C4-2B (cell line): Measurements from ENCODE around the gene ADCYAP1R1.

ENCODE experiments used
- ZFX ChIP-seq: fragments of 450-650 bp; IDR thresholded peaks from 2 replicates; pipeline ENCODE4 v1.6.1; 2017
- TF ChIP-seq, protein P1 (sequence below): fragments of 450-650 bp; conservative IDR thresholded peaks from 2 replicates; pipeline ENCODE4 v1.5.1; 2017; ENCODE audit warnings: mild to moderate bottlenecking

DNA sequence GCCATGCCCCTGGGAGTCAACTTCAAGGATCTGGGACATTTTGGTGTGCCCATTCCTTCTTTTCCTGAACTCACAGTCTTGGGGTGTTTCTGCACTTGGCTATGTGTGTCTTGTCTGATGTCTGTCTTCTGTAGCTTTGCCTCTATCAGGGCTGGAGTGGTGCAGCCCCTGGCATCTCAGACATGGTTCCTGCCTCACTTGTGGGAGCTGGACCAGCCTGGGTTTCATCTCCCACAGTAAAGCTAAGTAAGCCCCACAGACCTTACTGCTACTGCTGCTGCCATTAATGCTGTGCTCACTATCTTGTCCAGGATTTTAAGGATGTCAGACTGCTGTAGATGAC, 59.0 kb downstream of the ADCYAP1R1 start:
- TF ChIP-seq, protein P1, sequence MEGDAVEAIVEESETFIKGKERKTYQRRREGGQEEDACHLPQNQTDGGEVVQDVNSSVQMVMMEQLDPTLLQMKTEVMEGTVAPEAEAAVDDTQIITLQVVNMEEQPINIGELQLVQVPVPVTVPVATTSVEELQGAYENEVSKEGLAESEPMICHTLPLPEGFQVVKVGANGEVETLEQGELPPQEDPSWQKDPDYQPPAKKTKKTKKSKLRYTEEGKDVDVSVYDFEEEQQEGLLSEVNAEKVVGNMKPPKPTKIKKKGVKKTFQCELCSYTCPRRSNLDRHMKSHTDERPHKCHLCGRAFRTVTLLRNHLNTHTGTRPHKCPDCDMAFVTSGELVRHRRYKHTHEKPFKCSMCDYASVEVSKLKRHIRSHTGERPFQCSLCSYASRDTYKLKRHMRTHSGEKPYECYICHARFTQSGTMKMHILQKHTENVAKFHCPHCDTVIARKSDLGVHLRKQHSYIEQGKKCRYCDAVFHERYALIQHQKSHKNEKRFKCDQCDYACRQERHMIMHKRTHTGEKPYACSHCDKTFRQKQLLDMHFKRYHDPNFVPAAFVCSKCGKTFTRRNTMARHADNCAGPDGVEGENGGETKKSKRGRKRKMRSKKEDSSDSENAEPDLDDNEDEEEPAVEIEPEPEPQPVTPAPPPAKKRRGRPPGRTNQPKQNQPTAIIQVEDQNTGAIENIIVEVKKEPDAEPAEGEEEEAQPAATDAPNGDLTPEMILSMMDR: no peak
- TF ChIP-seq ZFX: no peak
